Measurements from ENCODE around the gene LCN15.

- TF ChIP-seq CTCF (IDR thresholded peaks at IDR 0.05) (no peak), POLR2A (IDR thresholded peaks at IDR 0.05) (no peak), EP300 (IDR thresholded peaks at IDR 0.05) (no peak)
Observed at GRCh38 chr9:136750526-136750925, 13.8 kb downstream of the LCN15 start.

Data from tibial nerve (tissue), 4 donors.